ENCODE data around the gene HRAS. TPM values are rescaled to one million over a fixed set of nuclear protein-coding genes. Genes with fewer than 3 reads are reported as not detected.

Gene HRAS
- total RNA-seq, 1 experiment from 2014 or later = 104 TPM

GRCh38 chr11:520428-521176 is 14.8 kb downstream of the HRAS start:
- Histone ChIP-seq H3K4me1 (ENCODE audit: control insufficient read depth in 1 of 2, insufficient read depth in 2 of 2, low read length in 2 of 2) (peaks cover 4 to 5% of the 10 kb centered on the region in 2 experiments; a peak in 3 of 4 replicates), H3K79me2 (ENCODE audit: insufficient read depth, low read length) (no peaks in the 10 kb centered on the region), H3K9ac (ENCODE audit: low read length) (no peak overlapping the region), H4K20me1 (ENCODE audit: insufficient read depth) (no peaks in the 10 kb centered on the region), H3K9me3 (ENCODE audit: control insufficient read depth in 1 of 2, insufficient read depth in 1 of 2, low read depth in 1 of 2, low read length in 2 of 2) (peaks cover 0 to 15% of the 10 kb centered on the region in 2 experiments; a peak in 1 of 4 replicates), H3K27ac (ENCODE audit: low read depth, low read length) (no peak overlapping the region), H3K4me2 (ENCODE audit: low read length) (no peak overlapping the region), H3K36me3 (ENCODE audit: control insufficient read depth in 1 of 2, insufficient read depth in 2 of 2, low read length in 2 of 2) (no peaks in the 10 kb centered on the region), H2AFZ (ENCODE audit: low read depth, low read length, poor library complexity, severe bottlenecking) (no peak overlapping the region), H3K4me3 (replicated peaks in 1 of 2; ENCODE audit: low read depth in 1 of 2, low read length in 2 of 2) (no peak overlapping the region), H3K9me2 (ENCODE audit: insufficient read depth) (no peaks in the 10 kb centered on the region), H3K27me3 (ENCODE audit: insufficient read depth, low read length) (no peaks in the 10 kb centered on the region)
- TF ChIP-seq FOSL1 (IDR thresholded peaks at IDR 0.05; ENCODE audit: low read depth) = no peak
- no peak for TF ChIP-seq JUND (IDR thresholded peaks at IDR 0.05)
- no peak for TF ChIP-seq REST (IDR thresholded peaks at IDR 0.05; ENCODE audit: low read depth)
- TF ChIP-seq ZBTB33 (IDR thresholded peaks at IDR 0.05; ENCODE audit: extremely low read depth, insufficient replicate concordance, low read length) = no peak
- TF ChIP-seq SP1 (IDR thresholded peaks at IDR 0.05; ENCODE audit: low read depth) = no peak
- no peak for TF ChIP-seq RAD21 (IDR thresholded peaks at IDR 0.05; ENCODE audit: low read depth)
- TF ChIP-seq ELF1 (IDR thresholded peaks at IDR 0.05; ENCODE audit: borderline replicate concordance, low read depth) = no peak
- TF ChIP-seq CTCF (IDR thresholded peaks at IDR 0.05 in 2 of 3, conservative IDR thresholded peaks at IDR 0.05 in 1 of 3; ENCODE audit: borderline replicate concordance in 1 of 3, insufficient read depth in 1 of 3, low read depth in 2 of 3, low read length in 2 of 3) = no peak
- no peak for TF ChIP-seq SRF (IDR thresholded peaks at IDR 0.05; ENCODE audit: low read depth)
- no peak for TF ChIP-seq EZH2phosphoT487 (IDR thresholded peaks at IDR 0.05; ENCODE audit: borderline replicate concordance)
- TF ChIP-seq ZFX (IDR thresholded peaks at IDR 0.05) = no peak
- no peak for TF ChIP-seq MAX (IDR thresholded peaks at IDR 0.05)
- no TSS peak for BruUV-seq (replicated peaks)
- CTCF ChIA-PET = no interaction called here
- POLR2A ChIA-PET = no interaction called here
- RAD21 ChIA-PET (ENCODE audit: low non-redundant PET in 1 of 2, low total read pairs in 2 of 2, uncharacterized antibody in 2 of 2, unreplicated experiment in 2 of 2) = no interaction called here
- DNase-seq (ENCODE audit: low read depth, low spot score) = no peak
- no peak for ATAC-seq
- intact Hi-C loops (cut with micrococcal nuclease) = no loop called here

All from HCT116 (cell line).